Measurements from ENCODE around the gene GAREM1. TPM values are rescaled to one million over a fixed set of nuclear protein-coding genes. Genes with fewer than 3 reads are reported as not detected.

Gene GAREM1
- total and polyA plus RNA-seq, 2 donors (not counting 3 experiments of a cell fraction or from before 2014, with no cell fraction given) = 0.69 to 1.0 TPM

- Histone ChIP-seq H4K20me1 (replicated peaks; ENCODE audit: control insufficient read depth, extremely low read depth, insufficient read depth, low read length) (no peaks in the 10 kb centered on the region), H3K9me3 (replicated peaks; ENCODE audit: control insufficient read depth, insufficient read depth, low read length) (no peaks in the 10 kb centered on the region), H3K9me1 (replicated peaks; ENCODE audit: control insufficient read depth, extremely low read depth, insufficient read depth, low read length) (no peaks in the 10 kb centered on the region), H3K4me3 (replicated peaks in 1 of 3; ENCODE audit: insufficient read depth in 1 of 3, low read depth in 1 of 3, low read length in 3 of 3) (no peak overlapping the region), H2AFZ (ENCODE audit: low read depth, low read length) (no peak overlapping the region), H3K36me3 (ENCODE audit: control insufficient read depth in 2 of 2, extremely low read depth in 1 of 2, insufficient read depth in 2 of 2, low read length in 2 of 2) (no peaks in the 10 kb centered on the region), H3K4me2 (ENCODE audit: insufficient read depth, low read length) (no peak overlapping the region), H3K9ac (replicated peaks; ENCODE audit: extremely low read depth, insufficient read depth, low read length) (no peak overlapping the region), H3K79me2 (ENCODE audit: control insufficient read depth, insufficient read depth, low read length) (no peaks in the 10 kb centered on the region), H3K4me1 (ENCODE audit: control insufficient read depth, extremely low read depth, insufficient read depth, low read length) (no peaks in the 10 kb centered on the region), H3K27me3 (ENCODE audit: control insufficient read depth in 2 of 2, insufficient read depth in 2 of 2, low read length in 2 of 2) (peaks cover 0 to 2% of the 10 kb centered on the region in 2 experiments), H3K27ac (ENCODE audit: insufficient read depth, low read depth, low read length) (no peak overlapping the region)
- FAIRE-seq = no peak
- no peak for DNase-seq (ENCODE audit: low read depth, low spot score)
- TF ChIP-seq POLR2AphosphoS5 (IDR thresholded peaks at IDR 0.05; ENCODE audit: insufficient read depth, low read depth, low read length) (no peak), CTCF (IDR thresholded peaks at IDR 0.05; ENCODE audit: extremely low read depth in 1 of 2, insufficient read depth in 1 of 2, low read depth in 1 of 2, low read length in 2 of 2) (no peak), MYC (IDR thresholded peaks at IDR 0.05; ENCODE audit: low read depth, low read length) (no peak), FOS (IDR thresholded peaks at IDR 0.05; ENCODE audit: borderline replicate concordance, insufficient read depth, low read length) (no peak), GATA2 (IDR thresholded peaks at IDR 0.05; ENCODE audit: insufficient read depth, insufficient read length, low read depth, low read length) (no peak), EZH2 (IDR thresholded peaks at IDR 0.05; ENCODE audit: borderline replicate concordance, low read depth, low read length, severe bottlenecking) (no peak)
- POLR2A ChIA-PET = no interaction called here
- intact Hi-C loops (cut with micrococcal nuclease) = no loop called here
- no TSS peak for BruUV-seq (replicated peaks)
- CTCF ChIA-PET = interaction anchor here (1.0 to 1.2 kb wide), 2 partner anchors 14 to 146 kb away, joined by 3 to 4 read pairs; no protein-coding TSS in a partner anchor
- dilution Hi-C loops (cut with MboI; ENCODE audit: extremely low pct_ligation_motif_present, low sequenced_read_pairs) = no loop called here
Observed at GRCh38 chr18:32435631-32436500, 34.8 kb downstream of the GAREM1 start.

All from endothelial cell of umbilical vein (primary cell).